ENCODE data around the gene UBE2V1.

DNA sequence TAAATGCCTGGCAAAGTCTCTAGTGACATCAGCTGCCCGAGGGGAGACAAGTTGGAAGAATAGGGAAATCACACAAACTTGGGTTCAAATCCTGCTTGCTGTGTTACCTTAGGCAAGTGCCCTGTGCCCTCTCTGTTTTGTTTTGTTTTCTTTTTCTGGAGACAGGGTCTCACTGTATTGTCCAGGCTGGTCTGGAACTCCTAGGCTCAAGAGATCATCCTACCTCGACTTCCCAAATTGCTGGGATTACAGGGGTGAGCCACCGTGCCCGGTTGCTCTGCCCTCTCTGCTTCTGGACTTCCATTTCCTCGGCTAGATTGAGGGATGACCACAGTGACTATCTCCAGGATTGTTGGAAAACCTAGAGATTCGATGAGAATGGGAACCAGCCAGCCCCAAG lies 74.8 kb downstream of the UBE2V1 start:
- TF ChIP-seq ARNT (IDR thresholded peaks at IDR 0.05) (no peak), BHLHE40 (IDR thresholded peaks at IDR 0.05; ENCODE audit: borderline replicate concordance) (no peak), SUZ12 (IDR thresholded peaks at IDR 0.05) (no peak), SP1 (IDR thresholded peaks at IDR 0.05) (no peak)
